Measurements from ENCODE around the gene RIMBP2.
"Not testable (repeated sequence)": the region's sequence is repeated elsewhere in the genome, so short reads cannot be mapped to it uniquely, and the experiment has no call there.

The RIMBP2 gene

DNA sequence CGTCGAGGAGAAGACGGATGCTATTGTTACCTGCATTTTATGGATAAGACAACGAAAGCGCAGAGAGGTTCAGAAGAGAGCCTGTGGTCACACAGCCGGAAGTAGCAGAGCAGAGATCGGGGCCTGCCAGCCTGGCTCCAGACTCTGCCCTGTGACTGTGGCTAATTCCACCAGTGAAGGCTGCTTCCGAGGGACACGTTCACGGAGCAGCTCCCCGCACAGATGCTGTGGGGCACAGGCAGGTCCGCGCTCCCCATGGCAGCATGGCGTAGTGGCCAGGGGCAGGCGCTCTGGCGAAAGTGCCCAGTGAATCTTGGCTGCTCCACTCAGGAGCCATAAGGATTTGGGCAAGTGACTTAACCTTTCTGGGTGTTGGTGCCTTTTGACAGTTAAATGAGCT is 9.8 kb downstream of the RIMBP2 start:
- DNase-seq (ENCODE audit: low read depth): no peak

DNA sequence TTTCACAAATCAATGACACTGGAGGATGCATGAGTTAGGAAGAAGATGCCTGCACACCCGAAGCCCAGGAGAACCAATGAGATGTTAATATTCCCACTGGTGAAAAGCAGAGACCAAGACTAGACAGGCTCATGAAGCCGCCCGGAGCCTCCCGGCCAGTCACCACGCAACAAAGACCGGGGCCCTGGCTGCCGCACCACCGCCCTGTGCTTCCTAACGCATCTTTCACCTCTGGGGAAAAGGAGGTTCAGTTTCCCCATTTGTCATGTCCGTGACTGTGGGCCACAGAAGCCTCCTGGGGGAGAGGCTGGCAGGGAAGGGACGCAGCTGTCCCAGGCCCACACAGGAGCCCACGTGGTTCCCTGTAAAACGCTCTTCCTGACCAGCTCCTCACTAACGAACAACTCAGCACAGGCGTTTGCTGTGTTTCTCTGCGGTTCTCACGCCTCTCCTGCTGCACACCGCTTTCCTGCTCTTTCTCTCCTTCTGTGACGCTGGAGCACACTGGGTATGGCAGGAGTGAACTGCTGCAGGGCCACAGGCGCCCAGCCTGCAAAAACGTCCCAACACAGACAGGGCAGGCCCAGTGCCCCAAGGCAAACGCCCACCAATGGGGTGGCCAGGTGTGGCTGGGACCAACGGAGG is 10.8 kb downstream of the RIMBP2 start:
- DNase-seq (ENCODE audit: low read depth): no peak

- no peak for DNase-seq (ENCODE audit: low read depth)
These were observed 11.5 kb downstream of the RIMBP2 start for GRCh38 chr12:130704606-130705005.

DNA sequence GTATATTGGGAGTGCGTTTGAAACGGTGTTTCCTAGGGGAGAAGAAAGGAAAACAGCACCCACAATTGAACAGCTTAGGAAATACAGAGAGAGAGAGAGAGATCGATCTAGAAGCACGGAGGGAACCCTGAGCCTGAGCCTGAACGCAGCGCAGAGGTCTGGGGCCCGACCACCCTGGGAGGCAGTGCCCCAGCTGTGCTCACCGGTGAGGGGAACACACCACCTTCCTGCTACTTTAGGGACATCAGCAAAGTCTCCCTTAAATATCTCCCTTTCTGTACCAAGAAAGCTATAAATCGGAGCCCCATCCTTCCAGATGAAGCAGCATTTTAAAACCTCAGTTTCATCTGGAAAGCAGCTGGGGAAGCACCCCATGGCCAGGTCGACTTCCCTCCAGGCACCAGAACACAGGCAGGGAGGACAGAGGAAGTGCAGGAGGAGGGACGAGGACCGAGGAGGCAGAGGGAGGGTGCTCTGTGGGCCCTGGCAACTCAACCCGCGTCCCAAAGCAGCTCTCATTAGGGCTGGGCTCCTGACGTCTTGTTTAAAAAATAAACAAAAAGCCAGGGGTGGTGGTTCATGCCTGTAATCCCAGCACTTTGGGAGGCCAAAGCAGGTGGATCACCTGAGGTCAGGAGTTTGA is 12.2 kb downstream of the RIMBP2 start:
- no peak for DNase-seq (ENCODE audit: low read depth)

DNA sequence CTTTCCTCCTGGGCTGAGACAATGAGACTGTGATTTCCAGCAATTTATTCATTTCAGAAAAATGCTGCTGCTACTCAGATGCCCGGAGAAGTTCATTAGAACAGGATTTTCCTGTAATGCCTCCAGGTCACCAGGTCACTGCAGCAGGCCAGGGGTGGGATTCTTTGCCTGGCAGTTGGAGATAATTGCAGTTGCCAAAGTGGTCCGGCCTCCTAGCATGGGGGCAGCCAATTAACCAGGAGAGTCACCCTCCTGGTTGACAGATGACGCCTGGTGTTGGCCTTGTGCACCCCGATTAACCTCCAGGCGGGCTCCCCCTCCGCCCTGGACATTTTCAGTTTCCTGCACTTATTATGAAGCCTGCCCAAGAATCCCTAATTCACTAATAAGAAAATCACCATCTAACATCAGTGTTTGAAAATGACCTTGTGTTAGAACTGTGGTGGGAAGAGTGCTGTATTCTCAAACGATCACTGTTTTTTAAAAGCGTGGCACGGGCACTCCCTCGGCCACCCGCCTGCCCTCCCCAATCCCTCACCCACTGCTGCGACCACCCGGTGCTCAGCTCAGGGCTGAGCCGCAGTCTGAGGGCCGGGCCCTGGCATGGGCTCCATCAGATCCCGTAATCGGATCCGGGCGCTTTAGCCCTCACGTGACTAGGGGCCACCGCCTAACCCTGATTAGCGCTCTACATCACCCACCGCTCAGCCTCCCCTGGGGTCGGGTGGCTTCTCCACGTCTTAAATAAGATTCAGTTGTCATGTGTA is 12.9 kb downstream of the RIMBP2 start:
- no peak for DNase-seq (ENCODE audit: low read depth)

GRCh38 chr12:130701402-130701744 is 14.7 kb downstream of the RIMBP2 start:
- DNase-seq (ENCODE audit: low read depth): no peak

- DNase-seq (ENCODE audit: low read depth): no peak
These were observed 15.4 kb downstream of the RIMBP2 start for GRCh38 chr12:130700492-130701401.

- DNase-seq (ENCODE audit: low read depth): no peak
These were observed 18.0 kb downstream of the RIMBP2 start for GRCh38 chr12:130698106-130698505.

GRCh38 chr12:130696379-130697100 is 19.6 kb downstream of the RIMBP2 start:
- no peak for DNase-seq (ENCODE audit: low read depth)

GRCh38 chr12:130695061-130695460 is 21.0 kb downstream of the RIMBP2 start:
- no peak for DNase-seq (ENCODE audit: low read depth)

DNA sequence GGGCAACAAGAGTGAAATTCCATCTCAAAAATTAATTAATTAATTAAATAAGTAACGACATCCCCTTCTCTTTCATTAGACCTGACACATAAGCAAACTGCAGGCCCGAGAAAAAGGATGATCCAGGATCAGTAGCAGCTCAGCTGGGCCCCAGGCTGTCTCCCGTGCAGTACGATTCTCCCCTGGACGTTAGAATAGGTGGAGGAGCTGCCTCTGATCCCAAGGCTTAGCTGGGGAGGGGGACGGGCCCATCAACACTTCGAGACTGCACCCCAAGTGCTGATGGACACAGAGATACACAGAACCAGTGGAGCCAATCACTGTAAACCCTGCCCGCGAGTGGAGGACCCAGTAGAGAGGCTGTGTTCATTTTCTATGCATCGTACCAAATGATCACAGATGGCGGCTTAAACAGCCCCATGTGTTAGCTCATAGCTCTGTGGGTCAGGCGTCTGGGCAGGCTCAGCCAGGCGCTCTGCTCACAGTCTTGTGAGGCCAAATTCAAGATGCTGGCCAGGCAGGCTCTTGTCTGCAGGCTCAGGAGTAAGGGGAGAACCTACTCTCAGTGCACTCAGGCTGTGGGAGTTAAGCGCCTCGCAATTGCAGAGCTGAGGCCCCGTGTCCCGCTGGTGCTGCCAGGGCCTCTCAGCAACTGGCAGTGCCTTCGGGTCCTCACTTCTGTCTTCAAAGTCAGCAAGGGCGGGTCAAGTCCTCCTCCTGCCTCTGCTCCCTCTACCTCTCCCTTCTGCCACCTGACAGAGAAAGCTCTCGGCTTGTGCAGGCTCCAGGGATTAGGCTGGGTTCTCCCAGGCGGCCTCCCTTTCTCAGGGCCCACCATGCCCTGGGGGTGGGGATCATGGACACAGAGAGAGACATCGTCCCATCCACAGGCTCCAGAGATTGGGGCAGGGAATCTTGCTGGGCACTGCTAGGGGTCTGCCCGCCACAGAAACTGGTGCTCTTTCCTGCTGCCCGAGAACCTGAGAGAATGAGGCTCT is 26.4 kb downstream of the RIMBP2 start:
- DNase-seq (ENCODE audit: low read depth): no peak

- not testable (repeated sequence) for DNase-seq (ENCODE audit: low read depth)
These were observed 27.1 kb downstream of the RIMBP2 start for GRCh38 chr12:130688999-130689398.

GRCh38 chr12:130687796-130688778 is 28.0 kb downstream of the RIMBP2 start:
- DNase-seq (ENCODE audit: low read depth): no peak

DNA sequence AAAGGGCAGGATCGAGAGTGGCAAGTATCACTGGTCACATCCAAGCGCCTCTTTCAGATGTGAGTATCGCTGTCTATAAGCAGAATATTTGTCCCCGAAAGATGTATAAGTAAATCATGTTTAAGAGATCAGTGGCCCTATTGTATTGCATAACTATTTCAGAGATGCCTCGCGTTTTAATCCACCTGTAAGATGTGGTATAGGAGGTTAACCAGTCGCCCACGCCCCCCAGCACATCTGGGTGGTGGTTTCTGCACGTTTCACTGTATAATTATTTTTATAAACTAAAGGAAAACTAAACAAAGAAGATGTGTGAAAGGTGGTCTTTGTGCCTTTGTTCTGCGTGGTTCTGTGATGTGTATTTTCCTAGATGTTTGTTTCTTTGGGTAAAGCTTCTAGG is 28.9 kb downstream of the RIMBP2 start:
- no peak for DNase-seq (ENCODE audit: low read depth)

DNA sequence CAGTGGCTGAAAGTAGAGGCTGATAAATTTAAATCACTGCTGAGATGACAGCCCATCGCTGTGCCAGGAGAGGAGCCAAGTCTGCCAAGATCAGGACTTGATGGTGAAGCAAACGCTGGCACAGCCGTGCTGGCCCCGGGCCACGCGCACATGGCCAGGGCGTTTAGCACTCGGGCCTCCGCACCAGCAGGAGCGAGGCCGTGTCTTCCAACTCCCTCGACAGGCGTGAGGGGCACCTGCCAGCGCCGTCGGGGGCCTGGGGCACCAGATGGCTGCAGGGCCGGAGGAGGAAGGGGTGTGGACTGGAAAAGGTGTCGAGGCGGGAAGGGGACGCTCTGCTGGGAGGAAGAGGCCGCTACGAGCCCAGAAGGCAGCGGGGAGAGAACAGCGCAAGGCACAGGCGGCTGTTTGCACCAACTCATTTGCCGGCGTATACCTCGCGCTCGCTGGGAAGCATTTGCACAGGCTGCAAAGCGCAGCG is 29.5 kb downstream of the RIMBP2 start:
- no peak for DNase-seq (ENCODE audit: low read depth)

- no peak for DNase-seq (ENCODE audit: low read depth)
These were observed 30.2 kb downstream of the RIMBP2 start for GRCh38 chr12:130685850-130686249.

- DNase-seq (ENCODE audit: low read depth): no peak
These were observed 30.8 kb downstream of the RIMBP2 start for GRCh38 chr12:130685250-130685787.

DNA sequence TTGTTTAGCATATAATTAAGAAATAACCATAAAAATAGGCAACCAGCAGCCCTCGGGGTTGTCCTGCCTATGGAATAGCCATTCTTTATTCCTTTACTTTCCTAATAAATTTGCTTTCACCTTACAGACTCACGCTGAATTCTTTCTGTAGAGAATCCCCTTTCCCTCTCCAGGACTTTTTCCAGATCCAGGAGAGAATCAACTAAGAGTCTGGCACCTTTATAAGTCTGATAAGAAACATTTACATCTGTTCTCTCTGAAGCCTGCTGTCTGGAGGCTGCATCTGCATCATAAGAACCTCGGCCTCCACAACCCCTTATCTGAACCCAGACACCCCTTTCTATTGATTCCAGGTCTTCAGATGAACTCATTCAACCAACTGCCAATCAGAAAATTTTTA is 32.3 kb downstream of the RIMBP2 start:
- DNase-seq (ENCODE audit: low read depth): no peak

DNA sequence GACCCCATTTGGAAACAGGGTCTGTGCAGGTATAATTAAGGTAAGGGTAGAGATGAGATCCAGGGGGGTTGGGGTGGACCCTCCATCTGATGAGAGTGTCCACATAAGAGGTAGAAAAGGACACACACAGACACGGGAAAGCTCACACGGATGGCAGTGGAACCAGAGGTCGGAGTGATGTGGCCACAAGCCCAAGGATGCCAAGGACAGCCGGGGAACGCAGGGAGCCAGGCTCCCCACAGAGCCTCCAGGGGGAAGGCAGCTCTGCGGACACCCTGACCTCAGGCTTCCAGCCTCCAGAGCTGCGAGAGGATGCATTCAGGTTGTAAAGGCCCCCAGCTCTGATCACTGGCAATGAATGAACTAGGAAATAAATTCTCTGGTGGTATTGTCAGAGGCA is 33.0 kb downstream of the RIMBP2 start:
- DNase-seq (ENCODE audit: low read depth): no peak

All from stimulated activated CD8-positive, alpha-beta memory T cell treated with anti-CD3 and anti-CD28 coated beads, Interleukin-12 subunit alpha, Interleukin-12 subunit beta, amount 100 ng/mL, for 4 hours (primary cell).